HG03460 (cell line): Measurements from ENCODE around the gene NDST3.
A peak's percentile ranks its signal among the peaks of the same experiment; 100 is the strongest.

Source experiments
- ATAC-seq: cut with Tn5 transposase; IDR thresholded peaks from one replicate; pipeline ENCODE4 v1.9.1; 2021; ENCODE audit not compliant: unreplicated experiment

The NDST3 gene

DNA sequence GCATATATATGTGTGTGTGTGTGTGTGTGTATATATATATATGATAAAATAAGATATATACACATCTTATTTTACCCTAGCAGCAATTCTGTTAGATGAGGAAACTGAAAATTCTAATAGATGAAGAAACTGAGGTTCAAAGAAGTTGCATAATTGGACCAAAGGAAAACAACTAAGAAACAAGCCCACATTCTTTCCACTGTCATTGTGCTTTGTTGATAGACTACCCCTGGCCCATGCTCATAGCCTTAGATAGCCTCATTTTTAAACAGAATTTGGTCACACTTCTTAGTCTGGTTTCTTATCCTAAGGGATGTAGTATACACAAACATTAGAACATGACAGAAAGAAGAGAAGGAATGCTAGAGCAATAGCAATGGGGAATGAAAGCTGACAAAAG is 138.8 kb downstream of the NDST3 start:
- ATAC-seq, result no peak

DNA sequence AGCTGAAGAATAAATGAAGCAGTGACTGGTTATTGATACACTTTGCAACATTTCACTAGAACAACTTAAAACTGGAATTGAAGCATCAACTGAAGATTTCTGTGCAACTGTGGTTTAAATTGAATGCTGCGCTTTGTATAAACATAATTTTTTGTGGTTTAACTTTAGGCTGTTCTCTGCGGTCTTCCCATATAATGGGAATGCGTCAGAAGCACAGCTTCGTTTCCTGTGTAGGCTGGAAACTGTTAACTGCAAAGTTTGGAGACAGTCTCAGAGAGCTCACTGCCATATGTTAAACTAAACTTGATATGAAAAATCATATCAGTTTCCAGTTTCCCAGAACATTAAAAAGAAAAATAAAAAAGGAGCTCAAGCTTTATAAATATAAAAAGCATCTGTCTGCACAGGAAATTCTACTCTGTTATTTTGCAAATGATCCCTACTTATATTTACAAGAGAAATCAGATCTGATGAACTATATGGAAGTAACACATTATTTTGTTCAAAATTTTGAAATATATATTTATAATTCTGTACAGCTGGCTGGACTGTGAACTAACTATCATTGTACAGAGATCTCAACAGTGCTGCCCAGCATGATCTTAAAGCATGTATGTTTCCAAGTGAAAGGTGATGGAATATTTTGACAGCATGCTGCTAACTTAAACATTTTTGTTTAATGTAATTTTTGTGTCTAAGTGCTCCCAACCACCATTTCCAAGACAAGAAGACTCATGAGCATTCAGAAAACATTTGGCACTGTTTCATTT is 139.9 kb downstream of the NDST3 start:
- no peak for ATAC-seq

DNA sequence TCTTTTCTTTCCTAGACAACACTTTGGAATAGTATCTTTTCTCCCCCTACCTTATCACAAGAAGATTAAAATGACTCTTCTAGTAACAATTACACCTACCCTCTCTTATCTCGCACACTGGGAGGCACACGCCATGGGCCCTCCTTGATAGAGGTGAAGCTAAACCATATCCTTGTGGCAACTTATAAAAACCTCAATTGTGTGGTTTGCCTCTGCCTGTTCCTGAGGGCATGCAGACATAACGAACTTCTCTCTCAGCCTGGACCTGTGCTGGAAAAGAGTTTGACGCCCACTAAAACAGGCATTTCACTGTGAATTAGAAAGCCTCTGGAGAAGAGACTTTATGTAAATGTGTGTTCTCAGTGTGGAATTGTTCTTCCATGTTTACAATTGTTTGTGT is 141.2 kb downstream of the NDST3 start:
- ATAC-seq, result no peak

DNA sequence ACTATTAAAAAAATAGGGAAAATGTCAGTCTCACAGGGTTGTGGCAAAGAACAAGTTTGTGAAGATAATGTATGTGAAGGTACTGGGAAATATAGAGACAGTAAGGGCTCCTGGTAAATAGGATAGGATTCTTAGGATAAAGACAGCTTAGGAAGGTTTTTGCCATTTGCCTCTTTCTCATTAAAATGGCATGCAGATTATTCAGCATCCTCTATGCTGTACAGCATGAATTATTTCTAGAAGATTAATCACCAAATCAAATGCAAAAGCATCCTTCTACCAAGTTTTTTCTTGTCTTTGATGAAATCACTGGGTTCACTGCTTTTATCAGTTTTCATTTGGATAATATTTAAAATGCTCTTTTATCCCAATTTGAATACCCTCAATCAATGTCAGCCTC is 142.8 kb downstream of the NDST3 start:
- ATAC-seq, result no peak

DNA sequence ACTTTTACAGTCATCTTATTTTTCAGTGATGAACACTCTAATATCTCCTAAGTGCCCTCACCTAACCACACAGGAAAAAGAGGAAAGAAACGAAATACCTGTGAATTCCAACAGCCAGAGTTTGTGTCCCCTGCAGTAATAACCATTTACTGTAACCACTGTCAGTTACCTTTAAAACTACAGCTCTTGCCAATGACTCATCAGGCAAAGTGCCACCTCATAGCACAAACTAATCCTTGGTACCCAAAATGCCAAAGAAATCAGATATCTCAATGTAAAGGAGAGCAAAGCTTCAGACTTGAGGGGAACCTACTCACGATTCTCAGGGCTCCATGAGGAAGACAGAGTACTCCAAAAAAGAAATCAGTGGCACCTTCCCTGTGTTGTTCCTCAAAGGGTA is 146.5 kb downstream of the NDST3 start:
- ATAC-seq, result no peak

DNA sequence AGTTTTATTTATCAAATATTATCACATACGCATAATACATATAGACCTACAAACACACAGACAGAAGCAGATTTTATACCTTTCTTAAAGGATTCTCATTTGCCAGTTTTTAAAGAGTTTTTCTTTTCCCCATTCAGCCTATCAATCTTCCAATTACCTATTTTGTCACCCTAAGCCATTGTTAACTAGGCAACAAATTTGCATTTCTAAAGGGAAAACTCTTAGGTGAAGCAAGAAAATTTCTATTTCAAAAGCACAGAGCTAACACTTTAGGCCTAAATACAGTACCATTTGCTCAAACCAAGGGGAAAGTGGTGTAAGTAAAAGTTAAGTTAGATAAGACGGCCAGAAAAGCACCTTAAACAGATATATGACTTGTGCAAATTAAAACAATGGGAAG is 156.6 kb downstream of the NDST3 start:
- ATAC-seq, result no peak

DNA sequence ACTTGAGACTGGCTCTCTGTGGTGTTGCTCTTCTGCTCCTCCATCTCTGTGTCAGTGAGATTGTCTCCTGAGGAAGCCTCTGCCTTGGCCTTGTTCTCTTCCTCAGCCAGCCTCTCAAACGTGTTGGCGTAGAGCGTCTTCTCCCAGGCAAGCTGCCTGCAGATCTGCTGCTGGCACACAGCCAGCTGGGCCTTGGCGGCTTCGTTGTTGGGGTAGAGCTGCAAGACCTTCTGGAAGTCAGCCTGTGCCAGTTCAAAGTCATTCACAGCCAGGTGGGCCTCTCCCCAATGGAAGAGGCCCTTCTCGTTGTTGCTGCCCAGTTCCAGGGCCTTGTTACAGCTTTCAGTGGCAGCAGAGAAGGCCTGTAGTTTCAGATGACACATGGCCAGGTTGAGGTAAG is 159.1 kb downstream of the NDST3 start:
- no peak for ATAC-seq

DNA sequence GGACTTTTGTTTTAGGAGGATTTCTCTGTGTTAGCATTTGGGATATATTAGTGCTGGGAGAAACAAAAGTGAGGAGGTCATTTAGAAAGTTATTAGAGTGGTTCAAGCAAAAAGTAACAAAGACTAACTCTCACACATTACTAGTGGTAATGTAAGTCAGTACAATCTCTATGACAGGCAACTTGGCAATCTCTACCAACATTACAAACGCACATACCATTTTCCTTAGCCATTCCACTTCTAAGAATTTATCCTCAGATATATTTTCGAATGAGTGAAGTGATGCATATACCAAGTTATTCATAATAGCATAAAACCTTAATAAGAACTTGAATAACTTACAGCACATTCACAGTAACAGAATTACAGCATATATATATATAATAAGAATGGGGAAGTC is 172.3 kb downstream of the NDST3 start:
- ATAC-seq, result no peak

DNA sequence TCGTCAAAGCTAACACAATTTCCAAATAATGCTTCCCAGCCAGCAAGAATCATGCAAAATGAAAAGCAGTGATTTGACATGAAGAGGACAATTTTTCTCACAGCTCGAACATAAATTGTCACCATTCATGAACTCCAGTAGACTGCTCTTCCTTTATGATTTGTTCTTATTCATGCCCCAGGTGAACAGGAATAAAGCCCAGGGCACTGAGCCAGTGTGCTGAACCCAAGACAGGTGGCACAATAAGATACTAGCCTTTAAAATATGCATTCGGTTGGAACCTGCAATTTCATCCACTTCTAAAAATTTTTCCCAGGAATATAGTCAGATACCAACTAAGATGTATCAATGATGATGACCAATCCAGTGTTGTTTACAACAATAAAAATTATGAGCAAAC is 178.8 kb downstream of the NDST3 start:
- ATAC-seq, result no peak

DNA sequence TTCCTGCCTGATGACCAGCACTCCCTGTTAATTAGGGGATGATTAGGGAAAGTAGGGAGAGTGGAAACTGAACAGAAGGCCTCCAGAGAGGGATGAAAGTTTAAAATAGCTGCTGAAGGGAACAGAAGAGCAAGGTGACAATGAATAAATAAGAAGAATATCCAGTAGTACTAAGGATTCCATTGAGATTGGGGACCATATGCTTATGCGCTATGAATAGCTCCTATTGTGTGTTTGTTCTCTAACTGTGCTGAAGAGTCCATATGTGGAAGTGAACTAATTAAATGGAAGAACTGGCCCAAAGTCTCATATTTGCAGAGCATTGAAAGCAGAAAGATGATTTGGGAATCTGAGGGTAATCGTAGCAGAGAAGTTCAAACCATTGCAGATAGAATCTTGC is 181.5 kb downstream of the NDST3 start:
- ATAC-seq, result no peak

DNA sequence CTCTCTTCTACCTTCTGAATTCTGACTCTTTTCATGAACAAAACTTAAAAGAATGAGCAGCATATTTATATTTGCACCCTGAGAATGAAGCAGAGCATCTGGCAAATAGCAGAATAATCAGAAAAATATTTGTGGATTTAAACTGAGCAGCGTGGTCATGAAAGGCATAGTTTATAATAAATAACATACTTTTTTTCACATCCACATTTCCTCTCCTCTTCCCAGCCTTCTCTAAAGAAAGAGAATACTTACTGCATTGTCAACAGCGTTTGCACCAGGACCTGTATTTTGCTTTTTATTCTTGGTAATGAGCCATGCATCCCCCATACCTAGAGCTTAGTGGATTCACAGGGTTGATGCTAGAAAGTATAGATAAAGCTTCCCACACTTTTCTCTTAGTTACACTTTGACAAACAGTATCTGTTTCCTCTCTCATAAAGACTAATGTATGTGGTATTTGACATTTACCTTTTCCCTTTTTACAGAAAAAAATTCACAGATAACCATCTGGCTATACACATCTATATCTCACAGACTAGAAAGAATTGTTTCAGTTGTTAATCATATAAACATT is 187.0 kb downstream of the NDST3 start:
- ATAC-seq, result no peak

DNA sequence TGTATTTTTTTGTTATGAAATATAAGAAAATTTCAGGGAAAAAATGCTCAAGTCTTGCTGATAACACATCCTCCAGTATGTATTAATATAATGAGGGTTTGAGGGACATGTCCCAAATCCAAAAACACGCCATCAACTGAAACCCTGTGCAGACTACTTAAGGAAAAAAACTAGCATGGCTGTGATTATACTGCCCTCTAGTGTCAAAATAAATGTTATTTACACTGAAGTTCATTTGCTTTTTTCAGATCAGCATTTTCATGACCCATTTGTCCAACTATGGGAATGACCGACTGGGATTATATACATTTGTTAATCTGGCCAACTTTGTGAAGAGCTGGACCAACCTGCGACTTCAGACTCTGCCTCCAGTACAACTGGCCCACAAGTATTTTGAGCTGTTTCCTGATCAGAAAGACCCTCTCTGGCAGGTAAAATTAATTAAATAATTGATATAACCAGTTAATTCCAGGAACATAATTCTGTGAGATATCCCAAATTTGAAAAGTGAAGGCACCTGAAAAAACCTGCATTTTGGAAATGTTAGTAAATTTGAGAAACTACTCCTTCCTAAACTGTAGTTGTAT is 190.1 kb downstream of the NDST3 start:
- ATAC-seq, result peak; percentile 61

DNA sequence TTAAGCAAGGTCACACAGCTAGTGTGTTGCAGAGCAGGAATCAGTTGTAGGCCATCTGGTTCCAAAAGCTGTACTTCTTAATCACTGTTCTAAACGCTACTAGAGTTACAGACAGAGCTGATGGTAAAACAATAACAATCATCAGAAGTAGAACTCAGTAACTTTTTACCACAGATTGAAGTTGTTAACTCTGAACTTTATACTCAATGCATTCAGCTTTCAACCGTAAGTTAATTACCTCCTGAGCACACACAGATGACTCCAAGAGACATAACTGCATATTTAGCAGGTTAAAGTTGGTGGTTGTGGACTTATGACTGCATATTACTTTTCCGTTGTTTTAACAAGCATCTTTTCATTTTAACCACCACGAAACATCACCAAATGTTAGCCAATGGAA is 191.2 kb downstream of the NDST3 start:
- ATAC-seq, result no peak

DNA sequence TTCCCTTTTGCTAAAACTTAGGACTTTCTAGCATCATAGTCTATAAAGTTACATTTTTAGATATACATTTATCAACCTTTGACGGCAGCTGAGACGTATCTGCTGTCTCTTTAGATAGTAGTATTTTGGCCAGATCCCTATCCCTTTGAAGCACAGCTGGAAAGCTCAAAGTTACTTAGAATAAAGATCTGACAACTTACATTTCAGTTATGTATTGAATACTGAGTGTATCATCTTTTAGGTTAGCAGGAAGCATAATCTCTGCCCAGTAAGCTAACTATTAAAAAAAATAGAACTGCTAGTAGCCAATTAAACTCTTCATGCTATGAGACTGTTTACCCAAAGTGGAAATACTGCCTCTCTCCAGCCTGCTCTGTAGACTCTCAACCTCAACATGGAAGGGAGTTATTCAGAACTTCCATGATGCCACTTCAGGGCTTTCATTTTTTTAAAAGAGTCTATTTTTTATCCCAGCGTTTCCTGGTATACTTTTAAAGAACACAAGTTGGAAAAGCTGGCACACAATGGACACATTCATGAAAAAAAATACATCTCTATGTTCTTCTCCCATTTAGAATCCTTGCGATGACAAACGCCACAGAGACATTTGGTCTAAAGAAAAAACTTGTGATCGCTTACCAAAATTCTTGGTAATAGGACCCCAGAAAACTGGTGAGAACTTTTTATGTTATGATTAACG is 192.2 kb downstream of the NDST3 start:
- no peak for ATAC-seq

DNA sequence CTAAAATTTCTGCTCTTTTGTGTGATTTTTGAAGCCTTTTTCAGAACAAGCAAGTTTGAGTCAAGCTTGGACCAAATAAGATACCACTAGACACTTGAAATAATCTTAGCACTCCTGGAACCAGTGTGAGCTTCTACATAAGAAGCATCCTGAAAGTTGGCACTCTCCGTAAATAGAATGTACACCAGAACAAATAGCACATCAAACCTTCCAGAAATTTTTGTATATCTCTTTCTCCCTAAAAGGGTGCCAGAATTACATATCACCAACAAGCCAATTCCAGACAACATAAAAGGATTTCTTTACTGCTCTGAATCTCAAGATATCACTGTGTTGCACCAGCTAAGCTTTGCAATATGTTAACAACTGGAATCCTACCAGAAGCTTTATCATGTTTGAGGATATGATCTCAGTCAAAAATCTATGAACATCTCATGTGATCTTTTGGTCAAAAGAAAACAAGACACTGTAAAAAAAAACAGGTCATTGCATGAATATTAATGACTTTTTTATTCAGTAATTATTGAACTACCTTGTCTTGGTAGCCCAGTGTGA is 201.4 kb downstream of the NDST3 start:
- no peak for ATAC-seq

DNA sequence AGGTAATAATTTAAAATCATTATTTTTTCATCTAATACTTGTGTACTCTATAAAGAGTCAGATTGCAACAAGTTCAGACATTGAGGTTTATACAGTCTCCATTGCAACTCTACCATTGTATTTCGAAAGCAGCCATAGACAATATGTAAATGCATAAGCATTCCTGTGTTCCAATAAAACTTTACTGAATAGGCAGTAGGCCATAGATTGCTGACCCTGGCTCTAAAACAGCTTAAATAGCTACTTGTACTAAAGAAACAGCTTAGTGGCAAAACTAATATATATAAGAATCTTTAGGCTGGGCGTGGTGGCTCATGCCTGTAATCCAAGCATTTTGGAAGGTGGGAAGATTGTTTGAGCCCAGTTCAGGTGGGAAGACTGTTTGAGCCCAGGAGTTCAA is 203.2 kb downstream of the NDST3 start:
- no peak for ATAC-seq

DNA sequence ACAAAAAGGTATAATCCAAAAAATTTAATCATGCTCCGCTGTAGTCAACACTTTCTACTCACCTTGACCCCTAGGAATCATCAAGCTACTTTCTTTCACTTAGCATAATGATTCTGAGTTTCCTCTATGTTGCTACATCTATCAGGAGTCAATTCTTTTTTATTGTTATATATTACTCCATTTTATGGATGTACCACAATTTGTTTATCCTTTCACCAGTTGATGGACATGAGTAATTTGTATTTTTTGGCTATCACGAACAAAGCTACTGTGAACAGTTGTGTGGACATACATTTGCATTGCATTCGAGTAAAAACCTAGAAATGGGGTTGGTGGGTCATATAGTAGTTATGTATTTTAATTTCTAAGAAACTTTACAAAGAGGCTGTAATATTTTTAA is 215.6 kb downstream of the NDST3 start:
- ATAC-seq, result no peak

DNA sequence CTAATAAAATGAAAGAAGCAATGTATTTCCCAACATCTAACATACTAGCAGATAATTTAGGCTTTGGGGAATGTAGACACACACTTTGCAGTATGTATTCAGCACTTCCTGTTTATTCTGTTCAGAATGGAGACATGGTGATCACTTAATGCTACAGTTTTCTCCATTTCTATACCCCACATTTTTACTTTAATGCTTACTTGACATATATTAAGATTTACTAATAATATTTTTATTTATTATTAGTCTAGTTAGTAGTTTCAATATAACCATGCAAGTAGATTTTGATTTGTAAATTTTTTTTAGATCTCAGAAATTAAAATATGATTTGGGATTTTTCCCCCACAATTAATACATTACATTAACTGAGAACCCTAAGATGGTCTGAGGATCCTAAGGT is 220.1 kb downstream of the NDST3 start:
- no peak for ATAC-seq

DNA sequence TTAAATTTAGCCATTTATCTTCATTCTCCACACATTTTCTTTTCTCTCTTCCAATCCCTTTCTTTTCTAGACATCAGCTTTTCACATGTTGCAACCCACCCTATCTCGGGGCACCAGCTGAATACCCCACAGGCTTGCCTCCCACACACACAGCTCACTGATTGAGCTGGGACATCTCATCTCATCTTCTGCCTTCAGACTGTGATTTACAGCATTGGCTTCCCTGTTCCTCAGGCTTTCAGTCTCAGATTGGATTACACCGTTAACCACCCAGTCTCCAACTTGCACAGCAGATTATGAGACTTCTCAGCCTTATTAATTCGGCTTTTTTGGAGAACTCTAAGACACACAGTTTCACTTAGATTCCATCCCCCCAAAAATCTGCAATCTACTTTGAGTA is 224.8 kb downstream of the NDST3 start:
- no peak for ATAC-seq

DNA sequence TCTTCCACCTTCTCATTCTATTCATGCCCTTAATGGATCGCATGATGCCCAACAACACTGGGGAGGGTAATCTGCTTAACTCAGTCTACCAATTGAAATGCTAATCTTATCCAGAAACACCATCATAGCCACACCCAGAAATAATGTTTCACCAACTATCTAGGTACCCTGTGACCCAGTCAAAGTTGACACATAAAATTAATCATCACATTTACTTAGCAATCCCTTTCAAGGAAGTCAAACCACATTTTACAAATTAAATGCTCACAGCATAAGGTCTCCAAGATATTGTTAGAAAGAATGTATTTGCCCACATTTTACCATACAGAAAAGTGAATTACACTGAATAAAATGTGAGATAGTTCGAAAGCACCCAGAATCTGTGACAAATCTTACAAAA is 226.0 kb downstream of the NDST3 start:
- ATAC-seq, result no peak

DNA sequence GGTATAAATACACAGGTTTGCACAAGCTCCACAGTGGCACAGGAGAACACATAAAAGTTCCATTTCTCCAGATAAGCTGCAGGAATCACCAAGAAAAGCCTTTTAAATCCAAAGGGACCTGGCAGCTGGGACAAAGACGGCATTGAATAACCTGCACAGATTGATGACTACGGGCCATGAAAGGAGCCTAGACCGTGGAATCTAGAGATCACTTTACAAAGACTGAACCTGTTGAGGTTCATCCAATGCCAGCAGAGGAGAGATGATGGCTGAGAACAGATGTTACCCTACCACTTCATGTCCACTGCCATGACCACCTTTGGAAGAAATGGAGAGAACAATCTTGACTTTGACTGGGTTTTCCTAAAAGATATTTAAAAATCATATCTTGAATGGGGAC is 229.8 kb downstream of the NDST3 start:
- no peak for ATAC-seq
